Measurements from ENCODE around the gene SCUBE2. TPM values are rescaled to one million over a fixed set of nuclear protein-coding genes. Genes with fewer than 3 reads are reported as not detected.

The SCUBE2 gene
- total and polyA plus RNA-seq, 4 donors, result 0.14 to 1.4 (median 0.42) TPM; not detected in 1

- H3K9ac ChIP-seq (ENCODE audit: low read depth in 1 of 2, low read length in 2 of 2), result no peak overlapping the region
Observed at GRCh38 chr11:8989453-8989852, 101.9 kb downstream of the SCUBE2 start.

More at GRCh38 chr11:8989453-8989852, 101.9 kb downstream of the SCUBE2 start:
- TF ChIP-seq MAX (IDR thresholded peaks at IDR 0.05) (no peak), ZBTB33 (IDR thresholded peaks at IDR 0.05) (no peak), HNF4G (IDR thresholded peaks at IDR 0.05) (no peak), HNF4A (conservative IDR thresholded peaks at IDR 0.05) (no peak), RXRA (IDR thresholded peaks at IDR 0.05) (no peak), EGR1 (IDR thresholded peaks at IDR 0.05; ENCODE audit: low read depth in 2 of 2) (no peak), GABPA (IDR thresholded peaks at IDR 0.05 in 1 of 2, conservative IDR thresholded peaks at IDR 0.05 in 1 of 2) (no peak), SP1 (IDR thresholded peaks at IDR 0.05) (no peak), TAF1 (conservative IDR thresholded peaks at IDR 0.05) (no peak), FOXA1 (IDR thresholded peaks at IDR 0.05) (no peak), YY1 (IDR thresholded peaks at IDR 0.05) (no peak), JUND (IDR thresholded peaks at IDR 0.05) (no peak), RAD21 (IDR thresholded peaks at IDR 0.05) (no peak), CTCF (IDR thresholded peaks at IDR 0.05; ENCODE audit: low read depth, low read length, missing input control) (no peak), FOXA2 (IDR thresholded peaks at IDR 0.05) (no peak), NR2F2 (IDR thresholded peaks at IDR 0.05) (no peak)
- TF ChIP-seq, protein P1, sequence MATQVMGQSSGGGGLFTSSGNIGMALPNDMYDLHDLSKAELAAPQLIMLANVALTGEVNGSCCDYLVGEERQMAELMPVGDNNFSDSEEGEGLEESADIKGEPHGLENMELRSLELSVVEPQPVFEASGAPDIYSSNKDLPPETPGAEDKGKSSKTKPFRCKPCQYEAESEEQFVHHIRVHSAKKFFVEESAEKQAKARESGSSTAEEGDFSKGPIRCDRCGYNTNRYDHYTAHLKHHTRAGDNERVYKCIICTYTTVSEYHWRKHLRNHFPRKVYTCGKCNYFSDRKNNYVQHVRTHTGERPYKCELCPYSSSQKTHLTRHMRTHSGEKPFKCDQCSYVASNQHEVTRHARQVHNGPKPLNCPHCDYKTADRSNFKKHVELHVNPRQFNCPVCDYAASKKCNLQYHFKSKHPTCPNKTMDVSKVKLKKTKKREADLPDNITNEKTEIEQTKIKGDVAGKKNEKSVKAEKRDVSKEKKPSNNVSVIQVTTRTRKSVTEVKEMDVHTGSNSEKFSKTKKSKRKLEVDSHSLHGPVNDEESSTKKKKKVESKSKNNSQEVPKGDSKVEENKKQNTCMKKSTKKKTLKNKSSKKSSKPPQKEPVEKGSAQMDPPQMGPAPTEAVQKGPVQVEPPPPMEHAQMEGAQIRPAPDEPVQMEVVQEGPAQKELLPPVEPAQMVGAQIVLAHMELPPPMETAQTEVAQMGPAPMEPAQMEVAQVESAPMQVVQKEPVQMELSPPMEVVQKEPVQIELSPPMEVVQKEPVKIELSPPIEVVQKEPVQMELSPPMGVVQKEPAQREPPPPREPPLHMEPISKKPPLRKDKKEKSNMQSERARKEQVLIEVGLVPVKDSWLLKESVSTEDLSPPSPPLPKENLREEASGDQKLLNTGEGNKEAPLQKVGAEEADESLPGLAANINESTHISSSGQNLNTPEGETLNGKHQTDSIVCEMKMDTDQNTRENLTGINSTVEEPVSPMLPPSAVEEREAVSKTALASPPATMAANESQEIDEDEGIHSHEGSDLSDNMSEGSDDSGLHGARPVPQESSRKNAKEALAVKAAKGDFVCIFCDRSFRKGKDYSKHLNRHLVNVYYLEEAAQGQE (IDR thresholded peaks at IDR 0.05), result no peak
- TF ChIP-seq, protein P2, sequence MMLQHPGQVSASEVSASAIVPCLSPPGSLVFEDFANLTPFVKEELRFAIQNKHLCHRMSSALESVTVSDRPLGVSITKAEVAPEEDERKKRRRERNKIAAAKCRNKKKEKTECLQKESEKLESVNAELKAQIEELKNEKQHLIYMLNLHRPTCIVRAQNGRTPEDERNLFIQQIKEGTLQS (IDR thresholded peaks at IDR 0.05), result no peak
- 87% methylated on average over 1 of the region's 1 CpG for WGBS
- Histone ChIP-seq H3K4me1 (ENCODE audit: control insufficient read depth in 4 of 4, insufficient read depth in 4 of 4, low read length in 3 of 4) (no peaks in the 10 kb centered on the region), H3K4me3 (ENCODE audit: low read depth in 1 of 3, low read length in 3 of 3) (no peak overlapping the region), H3K27me3 (ENCODE audit: control insufficient read depth in 4 of 4, insufficient read depth in 4 of 4, low read length in 3 of 4) (peaks cover 0 to 3% (median 0%) of the 10 kb centered on the region in 4 donors), H3K36me3 (ENCODE audit: control insufficient read depth in 4 of 4, insufficient read depth in 3 of 4, low read depth in 1 of 4, low read length in 3 of 4) (no peaks in the 10 kb centered on the region), H3K9me3 (ENCODE audit: control insufficient read depth in 4 of 4, low read length in 3 of 4) (no peaks in the 10 kb centered on the region), H3K27ac (ENCODE audit: low read depth in 1 of 2, low read length in 2 of 2) (no peak overlapping the region)
- no peak for DNase-seq (ENCODE audit: low spot score)
